ENCODE results near the gene MPG. TPM values are rescaled to one million over a fixed set of nuclear protein-coding genes. Genes with fewer than 3 reads are reported as not detected.

The MPG gene
- 188 and 248 TPM in 2 replicates for total RNA-seq

GRCh38 chr16:77807-78443 is at the start of gene MPG:
MPG (plus strand) TSS chr16:78225; CDS start chr16:78310, 85 bp downstream.

GRCh38 chr16:53346-54236 is 24.4 kb upstream of the MPG start, which contains the start of the genes POLR3K and SNRNP25:
POLR3K (minus strand) TSS chr16:53608; CDS start chr16:53586, 22 bp downstream.
SNRNP25 (plus strand) TSS chr16:53828; CDS start chr16:54017, 189 bp downstream.

GRCh38 chr16:72561-73548 is 5.2 kb upstream of the MPG start, which contains the start of gene RHBDF1:
RHBDF1 (minus strand) TSS chr16:72631; CDS start chr16:65015, 7,616 bp downstream.

Other genes with a start within 250 kb of the MPG start
- 3.6 and 4.0 TPM in 2 replicates for gene POLR3K, start 24.6 kb upstream of the MPG start, total RNA-seq
- gene SNRNP25, start 24.4 kb upstream of the MPG start, total RNA-seq, result 34.6 and 41.3 TPM in 2 replicates
- 40.4 and 41.6 TPM in 2 replicates for gene RHBDF1, start 5.6 kb upstream of the MPG start, total RNA-seq
- gene NPRL3, start 60.4 kb downstream of the MPG start, total RNA-seq, result 5.4 and 6.1 TPM in 2 replicates
- gene HBZ, start 74.4 kb downstream of the MPG start, total RNA-seq, result not detected in 2 replicates
- gene HBM, start 87.8 kb downstream of the MPG start, total RNA-seq, result not detected in 2 replicates
- gene HBA2, start 94.7 kb downstream of the MPG start, total RNA-seq, result not detected in 2 replicates
- gene HBA1, start 98.5 kb downstream of the MPG start, total RNA-seq, result not detected in 2 replicates
- gene HBQ1, start 102.2 kb downstream of the MPG start, total RNA-seq, result not detected in 2 replicates
- 29.2 and 29.5 TPM in 2 replicates for gene LUC7L, start 151.2 kb downstream of the MPG start, total RNA-seq
- 50.6 and 51.9 TPM in 2 replicates for gene FAM234A, start 156.6 kb downstream of the MPG start, total RNA-seq
- gene RGS11, start 197.7 kb downstream of the MPG start, total RNA-seq, result 1.1 and 3.7 TPM in 2 replicates
- 0.28 and 1.8 TPM in 2 replicates for gene ARHGDIG, start 202.4 kb downstream of the MPG start, total RNA-seq
- gene PDIA2, start 204.9 kb downstream of the MPG start, total RNA-seq, result 0.37 TPM in 1 of 2 replicates, not detected in the other